Parathyroid adenoma (tissue), 2 donors: Measurements from ENCODE around the gene TMEM139.

Source experiments
- H2AFZ ChIP-seq: fragments of 300-600 bp; sonication (generic); one replicate; pipeline ENCODE4 v1.7.0; 2017; ENCODE audit warnings: antibody characterized with exemption, mild to moderate bottlenecking
- H3K27ac ChIP-seq: fragments of 300-600 bp; sonication (generic); one replicate; pipeline ENCODE4 v1.7.0; 2017
- H3K27me3 ChIP-seq: fragments of 300-600 bp; sonication (generic); one replicate; pipeline ENCODE4 v1.7.0; 2017; ENCODE audit warnings: low read length; ENCODE audit not compliant: control insufficient read depth, insufficient read depth
- H3K36me3 ChIP-seq: fragments of 300-600 bp; sonication (generic); one replicate; pipeline ENCODE4 v1.7.0; 2017; ENCODE audit warnings: low read length; ENCODE audit not compliant: control insufficient read depth, insufficient read depth
- H3K4me1 ChIP-seq: fragments of 300-600 bp; sonication (generic); one replicate; pipeline ENCODE4 v1.7.0; 2017; ENCODE audit warnings: control low read depth
- H3K4me2 ChIP-seq: fragments of 300-600 bp; sonication (generic); one replicate; pipeline ENCODE4 v1.7.0; 2017; ENCODE audit warnings: low read length
- H3K4me3 ChIP-seq: fragments of 300-600 bp; sonication (generic); one replicate; pipeline ENCODE4 v1.7.0; 2017; ENCODE audit warnings: low read depth, low read length
- H3K79me2 ChIP-seq: fragments of 300-600 bp; sonication (generic); one replicate; pipeline ENCODE4 v1.7.0; 2017; ENCODE audit warnings: control low read depth
- H3K9ac ChIP-seq: fragments of 300-600 bp; sonication (generic); one replicate; pipeline ENCODE4 v1.7.0; 2017; ENCODE audit warnings: mild to moderate bottlenecking
- H3K9me3 ChIP-seq: fragments of 300-600 bp; sonication (generic); one replicate; pipeline ENCODE4 v1.7.0; 2017; ENCODE audit warnings: low read length; ENCODE audit not compliant: control insufficient read depth
- TF ChIP-seq, protein P1 (sequence below): fragments of 300-600 bp; sonication (generic); IDR thresholded peaks from one replicate; pipeline ENCODE4 v1.7.0; 2017; ENCODE audit warnings: antibody characterized with exemption, mild to moderate bottlenecking
- donor health status: primary hyperparathyroidism.

The TMEM139 gene

DNA sequence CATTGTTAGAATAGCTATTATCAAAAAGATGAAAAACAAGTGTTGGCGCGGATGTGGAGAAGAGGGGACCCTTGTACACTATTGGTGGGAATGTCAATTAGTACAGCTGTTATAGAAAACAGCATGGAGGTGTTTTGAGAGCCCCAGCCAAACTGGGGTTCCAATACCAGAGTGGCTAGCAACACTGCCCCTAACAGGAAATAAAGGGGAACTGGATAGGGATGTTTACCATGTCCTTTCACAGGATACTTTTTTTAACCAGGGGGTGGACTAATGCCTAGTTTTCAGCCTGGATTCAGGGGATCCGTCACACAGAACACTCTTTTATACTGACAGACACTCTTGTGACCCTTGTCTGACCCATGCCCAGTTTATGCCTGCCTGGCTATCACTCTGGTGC is 28.4 kb upstream of the TMEM139 start:
- no peak overlapping the region for H3K27ac ChIP-seq
- no peak overlapping the region for H3K4me3 ChIP-seq

DNA sequence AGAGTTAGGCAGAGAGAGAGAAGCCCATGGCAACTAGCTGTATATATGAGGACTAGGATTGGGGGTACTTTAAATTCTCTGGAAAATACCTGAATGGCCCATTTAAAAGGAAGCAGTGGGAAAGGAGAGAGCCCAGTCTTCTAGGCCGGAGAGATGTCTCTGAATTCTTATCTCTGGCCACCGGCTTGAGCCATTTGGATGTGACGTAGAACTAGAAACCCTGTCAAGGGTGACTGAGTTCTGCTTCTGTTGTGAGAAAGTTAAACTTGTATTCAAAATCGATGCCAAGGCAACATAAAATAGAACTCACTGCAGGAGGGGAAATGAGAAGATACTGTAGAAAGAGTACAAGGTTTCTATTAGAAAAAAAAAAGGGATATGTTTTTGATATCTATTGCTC is 27.8 kb upstream of the TMEM139 start:
- Histone ChIP-seq H3K4me3 (no peak overlapping the region), H3K4me2 (no peak overlapping the region), H3K9me3 (no peaks in the 10 kb centered on the region), H3K4me1 (no peaks in the 10 kb centered on the region), H3K36me3 (no peaks in the 10 kb centered on the region), H3K79me2 (no peaks in the 10 kb centered on the region), H3K27me3 (no peaks in the 10 kb centered on the region), H2AFZ (no peak overlapping the region), H3K9ac (no peak overlapping the region), H3K27ac (no peak overlapping the region)
- TF ChIP-seq, protein P1, sequence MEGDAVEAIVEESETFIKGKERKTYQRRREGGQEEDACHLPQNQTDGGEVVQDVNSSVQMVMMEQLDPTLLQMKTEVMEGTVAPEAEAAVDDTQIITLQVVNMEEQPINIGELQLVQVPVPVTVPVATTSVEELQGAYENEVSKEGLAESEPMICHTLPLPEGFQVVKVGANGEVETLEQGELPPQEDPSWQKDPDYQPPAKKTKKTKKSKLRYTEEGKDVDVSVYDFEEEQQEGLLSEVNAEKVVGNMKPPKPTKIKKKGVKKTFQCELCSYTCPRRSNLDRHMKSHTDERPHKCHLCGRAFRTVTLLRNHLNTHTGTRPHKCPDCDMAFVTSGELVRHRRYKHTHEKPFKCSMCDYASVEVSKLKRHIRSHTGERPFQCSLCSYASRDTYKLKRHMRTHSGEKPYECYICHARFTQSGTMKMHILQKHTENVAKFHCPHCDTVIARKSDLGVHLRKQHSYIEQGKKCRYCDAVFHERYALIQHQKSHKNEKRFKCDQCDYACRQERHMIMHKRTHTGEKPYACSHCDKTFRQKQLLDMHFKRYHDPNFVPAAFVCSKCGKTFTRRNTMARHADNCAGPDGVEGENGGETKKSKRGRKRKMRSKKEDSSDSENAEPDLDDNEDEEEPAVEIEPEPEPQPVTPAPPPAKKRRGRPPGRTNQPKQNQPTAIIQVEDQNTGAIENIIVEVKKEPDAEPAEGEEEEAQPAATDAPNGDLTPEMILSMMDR = no peak

More for the DNA sequence above, 28.4 kb upstream of the TMEM139 start:
- no peaks in the 10 kb centered on the region for H3K4me1 ChIP-seq
- no peaks in the 10 kb centered on the region for H3K36me3 ChIP-seq
- H3K4me2 ChIP-seq = no peak overlapping the region
- H3K27me3 ChIP-seq = no peaks in the 10 kb centered on the region
- no peaks in the 10 kb centered on the region for H3K9me3 ChIP-seq
- H3K79me2 ChIP-seq = no peaks in the 10 kb centered on the region
- no peak overlapping the region for H3K9ac ChIP-seq
- no peak overlapping the region for H2AFZ ChIP-seq
- TF ChIP-seq, protein P1 = no peak

DNA sequence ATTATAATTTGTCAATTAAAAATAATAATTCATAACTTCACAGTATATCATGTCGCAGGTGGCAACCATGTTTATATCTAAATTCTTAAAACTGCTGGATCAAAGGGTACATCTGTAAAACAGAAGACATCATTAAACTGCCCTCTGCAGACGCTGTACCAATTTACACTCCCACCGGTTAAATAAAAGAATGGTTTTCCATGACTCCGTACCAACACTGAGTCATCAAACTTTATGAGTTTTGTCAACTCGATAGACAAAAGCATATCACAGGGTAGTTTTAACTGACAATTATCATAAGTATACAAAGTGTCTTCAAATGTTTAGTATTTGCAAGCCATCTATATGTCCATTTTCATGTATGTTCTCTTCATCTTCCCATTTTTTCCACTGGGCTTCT is 27.3 kb upstream of the TMEM139 start:
- Histone ChIP-seq H3K4me1 (no peaks in the 10 kb centered on the region), H3K4me2 (no peak overlapping the region), H3K9ac (no peak overlapping the region), H3K79me2 (no peaks in the 10 kb centered on the region), H3K36me3 (no peaks in the 10 kb centered on the region), H3K27ac (no peak overlapping the region), H3K27me3 (no peaks in the 10 kb centered on the region), H2AFZ (no peak overlapping the region), H3K4me3 (no peak overlapping the region), H3K9me3 (no peaks in the 10 kb centered on the region)
- TF ChIP-seq, protein P1 = no peak

DNA sequence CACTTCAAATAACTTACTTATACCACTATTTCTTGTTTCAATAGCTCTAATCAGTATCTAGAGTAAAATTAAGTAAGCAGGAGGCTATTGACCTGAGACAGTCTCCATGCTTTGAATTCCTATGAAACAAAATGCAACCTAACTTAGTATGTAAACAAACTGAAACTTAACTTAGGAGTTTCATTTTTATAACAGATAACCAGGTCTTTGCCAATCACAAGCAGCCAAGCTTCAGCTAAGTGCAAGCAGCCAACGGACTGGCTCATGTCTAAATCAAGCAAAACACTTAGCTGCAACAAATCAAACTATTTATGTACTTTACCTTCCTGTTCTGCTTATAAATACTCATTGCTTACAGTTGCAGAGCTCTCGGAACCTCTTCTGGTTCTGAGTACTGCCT is 25.9 kb upstream of the TMEM139 start:
- Histone ChIP-seq H3K27ac (no peak overlapping the region), H3K4me3 (no peak overlapping the region), H3K79me2 (no peaks in the 10 kb centered on the region), H3K9me3 (no peaks in the 10 kb centered on the region), H3K4me1 (no peaks in the 10 kb centered on the region), H3K4me2 (no peak overlapping the region), H3K27me3 (no peaks in the 10 kb centered on the region), H3K9ac (no peak overlapping the region), H2AFZ (peak overlapping the region; percentile 63), H3K36me3 (no peaks in the 10 kb centered on the region)
- TF ChIP-seq, protein P1 = no peak

DNA sequence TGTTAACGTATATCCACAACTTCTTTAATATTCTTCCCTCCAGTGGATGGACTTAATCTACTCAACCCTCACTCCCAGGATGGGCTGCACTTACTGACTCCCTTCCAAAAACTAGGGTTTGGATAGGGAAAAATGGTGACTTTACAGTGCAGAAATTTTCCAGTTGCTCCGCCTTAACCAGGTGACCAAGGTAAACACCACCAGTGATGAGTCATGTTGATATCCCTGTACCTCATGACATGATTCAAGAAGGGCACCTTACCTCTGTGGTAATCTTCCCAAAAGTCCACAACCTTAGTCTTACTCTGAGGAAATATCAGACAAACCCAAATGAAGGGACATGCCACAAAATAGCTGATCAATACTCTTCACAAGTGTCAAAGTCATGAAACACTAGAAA is 25.0 kb upstream of the TMEM139 start:
- Histone ChIP-seq H3K9me3 (no peaks in the 10 kb centered on the region), H3K79me2 (no peaks in the 10 kb centered on the region), H3K9ac (no peak overlapping the region), H3K4me1 (no peaks in the 10 kb centered on the region), H3K4me2 (no peak overlapping the region), H3K27me3 (no peaks in the 10 kb centered on the region), H2AFZ (no peak overlapping the region), H3K4me3 (no peak overlapping the region), H3K27ac (no peak overlapping the region), H3K36me3 (no peaks in the 10 kb centered on the region)
- TF ChIP-seq, protein P1 = no peak
